H1 (cell line): ENCODE measurements around the gene LUZP1. TPM values are rescaled to one million over a fixed set of nuclear protein-coding genes. Genes with fewer than 3 reads are reported as not detected.

ENCODE experiments used
- CTCF ChIA-PET: fragments of 300-600 bp; sonication (Branson Sonifier 250); formaldehyde crosslinking; loops from one replicate; lab custom pipeline; 2021; ENCODE audit not compliant: partially characterized antibody; lab: Charles Lee
- POLR2A ChIA-PET: fragments of 300-600 bp; sonication (Branson Sonifier 250); formaldehyde crosslinking; loops from one replicate; lab custom pipeline; 2021; ENCODE audit warnings: inconsistent platforms; ENCODE audit not compliant: partially characterized antibody; lab: Charles Lee
- DNase-seq, 2 experiments: peaks; one replicate each; pipeline versions ENCODE4 v3.0.0 to v3.0.0-alpha.2; 2010 to 2022; ENCODE audit warnings: low spot score in 2 of 2, low read depth in 1 of 2, mixed read lengths in 1 of 2
- FAIRE-seq: peaks from 2 replicates; lab custom pipeline; 2011; peaks lifted over from hg19 to GRCh38; lab: Jason Lieb, UNC
- H2AFZ ChIP-seq: 2 replicates; pipeline ENCODE4 v1.8.1; 2012; ENCODE audit warnings: low read length, inconsistent platforms
- H2AK5ac ChIP-seq: 2 replicates; pipeline ENCODE4 v1.6.1; 2013; ENCODE audit warnings: low read depth, low read length
- H2BK120ac ChIP-seq: replicated peaks from 2 replicates; pipeline ENCODE3; 2013; ENCODE audit warnings: low read depth, low read length, inconsistent platforms
- H2BK12ac ChIP-seq: 2 replicates; pipeline ENCODE4 v1.6.1; 2013; ENCODE audit warnings: low read depth, low read length
- H2BK15ac ChIP-seq: 2 replicates; pipeline ENCODE4 v1.6.1; 2013; ENCODE audit warnings: low read length
- H2BK20ac ChIP-seq: 2 replicates; pipeline ENCODE4 v1.6.1; 2013; ENCODE audit warnings: low read length
- H2BK5ac ChIP-seq: 2 replicates; pipeline ENCODE4 v1.6.1; 2013; ENCODE audit warnings: low read depth, low read length
- H3K14ac ChIP-seq: 2 replicates; pipeline ENCODE4 v1.6.1; 2013; ENCODE audit warnings: inconsistent platforms; ENCODE audit not compliant: insufficient read length
- H3K18ac ChIP-seq: 2 replicates; pipeline ENCODE4 v1.6.1; 2013; ENCODE audit warnings: low read length; ENCODE audit errors: extremely low read depth
- H3K23ac ChIP-seq: 2 replicates; pipeline ENCODE4 v1.6.1; 2013; ENCODE audit warnings: inconsistent platforms; ENCODE audit not compliant: insufficient read length
- H3K23me2 ChIP-seq: 2 replicates; pipeline ENCODE4 v1.6.1; 2013; ENCODE audit warnings: low read depth, low read length
- H3K27ac ChIP-seq: 2 replicates; pipeline ENCODE4 v1.6.1; 2011; ENCODE audit warnings: low read depth, low read length, inconsistent platforms
- H3K27me3 ChIP-seq, 4 experiments: replicated peaks in 1 of 4; 1 replicate in 1 of 4; 2 replicates in 3 of 4; pipeline versions ENCODE4 v1.6.1 to v1.8.1; 2011 to 2013; ENCODE audit warnings: low read length in 3 of 4, mild to moderate bottlenecking in 3 of 4, inconsistent platforms in 2 of 4, mixed read lengths in 2 of 4, moderate library complexity in 1 of 4; ENCODE audit not compliant: control insufficient read depth in 3 of 4, insufficient read depth in 3 of 4; ENCODE audit errors: extremely low read depth in 1 of 4
- H3K36me3 ChIP-seq, 4 experiments: 2 replicates each; pipeline versions ENCODE4 v1.6.1 to v1.8.1; 2011 to 2013; ENCODE audit warnings: mild to moderate bottlenecking in 4 of 4, low read length in 3 of 4, moderate library complexity in 2 of 4, control low read depth in 1 of 4, inconsistent platforms in 1 of 4; ENCODE audit not compliant: insufficient read depth in 4 of 4, control insufficient read depth in 2 of 4
- H3K4ac ChIP-seq: replicated peaks from 2 replicates; pipeline ENCODE3; 2013; ENCODE audit warnings: low read length, low read depth, mixed read lengths, inconsistent platforms; ENCODE audit not compliant: insufficient read length
- H3K4me1 ChIP-seq, 4 experiments: replicated peaks in 1 of 4; 1 replicate in 1 of 4; 2 replicates in 3 of 4; pipeline versions ENCODE4 v1.6.1 to v1.8.1; 2011 to 2013; ENCODE audit warnings: low read length in 3 of 4, inconsistent platforms in 2 of 4, mixed read lengths in 1 of 4; ENCODE audit not compliant: insufficient read depth in 4 of 4, control insufficient read depth in 3 of 4
- H3K4me2 ChIP-seq, 2 experiments: 2 replicates each; pipeline versions ENCODE4 v1.6.1 to v1.8.1; 2011 to 2013; ENCODE audit warnings: low read depth in 2 of 2, low read length in 2 of 2, control low read depth in 1 of 2, inconsistent platforms in 1 of 2, mild to moderate bottlenecking in 1 of 2; ENCODE audit not compliant: insufficient read depth in 1 of 2
- H3K4me3 ChIP-seq, 4 experiments: fragments of 200-600, 300-600 bp in 1 of 4; sonication (generic), shearing (Covaris generic), sonication (Bioruptor Twin) in 1 of 4; 2 replicates each; pipeline versions ENCODE4 v1.5.1 to v1.8.1; 2011 to 2016; ENCODE audit warnings: low read length in 4 of 4, low read depth in 3 of 4, control low read depth in 2 of 4, inconsistent platforms in 2 of 4, mild to moderate bottlenecking in 2 of 4, mixed read lengths in 1 of 4, moderate library complexity in 1 of 4; ENCODE audit not compliant: insufficient read depth in 2 of 4; ENCODE audit errors: extremely low read depth in 1 of 4
- H3K56ac ChIP-seq: replicated peaks from 2 replicates; pipeline ENCODE3; 2013; ENCODE audit warnings: low read depth, mild to moderate bottlenecking, mixed read lengths, low read length, inconsistent platforms; ENCODE audit not compliant: insufficient read length
- H3K79me1 ChIP-seq: 2 replicates; pipeline ENCODE4 v1.6.1; 2013; ENCODE audit warnings: low read depth, low read length, control low read depth
- H3K79me2 ChIP-seq, 2 experiments: 2 replicates each; pipeline versions ENCODE4 v1.6.1 to v1.8.1; 2012 to 2013; ENCODE audit warnings: low read length in 2 of 2, mild to moderate bottlenecking in 2 of 2, inconsistent platforms in 1 of 2; ENCODE audit not compliant: insufficient read depth in 2 of 2, control insufficient read depth in 1 of 2
- H3K9ac ChIP-seq, 4 experiments: replicated peaks in 1 of 4; 1 replicate in 1 of 4; 2 replicates in 3 of 4; pipeline versions ENCODE4 v1.6.1 to v1.8.1; 2011 to 2013; ENCODE audit warnings: low read depth in 3 of 4, low read length in 3 of 4, control low read depth in 2 of 4, mild to moderate bottlenecking in 2 of 4, moderate library complexity in 2 of 4, inconsistent platforms in 1 of 4; ENCODE audit errors: extremely low read depth in 1 of 4
- H3K9me3 ChIP-seq, 2 experiments: 2 replicates each; pipeline versions ENCODE4 v1.6.1 to v1.8.1; 2012 to 2013; ENCODE audit warnings: mild to moderate bottlenecking in 2 of 2, moderate library complexity in 2 of 2, control low read depth in 1 of 2, inconsistent platforms in 1 of 2, low read depth in 1 of 2, low read length in 1 of 2, mixed read lengths in 1 of 2; ENCODE audit not compliant: insufficient read depth in 2 of 2
- H4K20me1 ChIP-seq, 2 experiments: replicated peaks in 1 of 2; 2 replicates each; pipeline versions ENCODE3 to v1.8.1; 2011 to 2013; ENCODE audit warnings: inconsistent platforms in 2 of 2, low read length in 2 of 2, mild to moderate bottlenecking in 1 of 2; ENCODE audit not compliant: insufficient read depth in 2 of 2, control insufficient read depth in 1 of 2
- H4K5ac ChIP-seq: 2 replicates; pipeline ENCODE4 v1.6.1; 2013; ENCODE audit warnings: low read length, low read depth, mixed read lengths, inconsistent platforms; ENCODE audit not compliant: insufficient read length
- H4K8ac ChIP-seq: 2 replicates; pipeline ENCODE4 v1.8.0; 2013; ENCODE audit warnings: mild to moderate bottlenecking, moderate library complexity, low read length, inconsistent platforms; ENCODE audit not compliant: insufficient read depth; ENCODE audit errors: extremely low read depth
- H4K91ac ChIP-seq: replicated peaks from 2 replicates; pipeline ENCODE3; 2013; ENCODE audit warnings: low read length, mixed read lengths, inconsistent platforms; ENCODE audit not compliant: insufficient read length
- CTCF ChIP-seq, 3 experiments: IDR thresholded peaks; 1 replicate in 2 of 3; 2 replicates in 1 of 3; pipeline versions ENCODE4 v1.5.1 to v1.6.1; 2011; ENCODE audit warnings: low read length in 3 of 3, mild to moderate bottlenecking in 3 of 3, inconsistent platforms in 2 of 3, low read depth in 1 of 3, moderate library complexity in 1 of 3; ENCODE audit not compliant: insufficient read depth in 1 of 3; ENCODE audit errors: control extremely low read depth in 1 of 3
- KDM4A ChIP-seq: IDR thresholded peaks from one replicate; pipeline ENCODE4 v1.7.1; 2012; ENCODE audit warnings: low read depth, mild to moderate bottlenecking, moderate library complexity, low read length, inconsistent platforms; ENCODE audit not compliant: severe bottlenecking
- RAD21 ChIP-seq, 2 experiments: IDR thresholded peaks in 1 of 2; conservative IDR thresholded peaks in 1 of 2; 2 replicates each; pipeline ENCODE4 v1.6.1; 2011; ENCODE audit warnings: low read depth in 2 of 2, low read length in 2 of 2, improper control_type of control experiment in 1 of 2, inconsistent platforms in 1 of 2, mild to moderate bottlenecking in 1 of 2, moderate library complexity in 1 of 2
- SIRT6 ChIP-seq: IDR thresholded peaks from one replicate; pipeline ENCODE4 v1.7.1; 2012; ENCODE audit warnings: low read length, inconsistent platforms
- TBP ChIP-seq: IDR thresholded peaks from 2 replicates; pipeline ENCODE4 v1.6.1; 2011; ENCODE audit warnings: low read depth, low read length, improper control_type of control experiment
- YY1 ChIP-seq: IDR thresholded peaks from 2 replicates; pipeline ENCODE4 v1.6.1; 2011; ENCODE audit warnings: low read depth, mild to moderate bottlenecking, low read length
- WGBS, 2 experiments: shearing (Covaris generic) in 1 of 2; methylation state at CpG; one replicate each; pipeline versions ENCODE4 v1.1.6 to v1.1.7; 2013 to 2015; ENCODE audit warnings: low lambda C conversion rate in 2 of 2, mixed read lengths in 2 of 2, inconsistent platforms in 1 of 2, low coverage in 1 of 2, missing lambda C conversion rate in 1 of 2; ENCODE audit not compliant: insufficient replicate concordance in 2 of 2, insufficient coverage in 1 of 2, insufficient read length in 1 of 2; ENCODE audit errors: extremely low coverage in 1 of 2, missing lambda C conversion rate in 1 of 2; 5-methylcytosine and 5-hydroxymethylcytosine counted together
- polyA plus RNA-seq, 7 experiments: library from polyadenylated mRNA; depleted of rRNA in 3 of 7; stranded (reverse) in 5 of 7; unstranded in 2 of 7; fragments of >200 nt in 5 of 7; fragments of 200-250 nt in 2 of 7; gene quantifications; 1 replicate in 5 of 7; 2 replicates in 1 of 7; 4 replicates in 1 of 7; pipeline versions ENCODE4 v1.2.1 to v1.2.3, GENCODE V29; 2011 to 2013; ENCODE audit warnings: missing spikeins in 2 of 7, mixed read lengths in 2 of 7
- total RNA-seq: library from RNA; stranded (reverse); fragmentation: NEBNext Ultra II Directional; extraction: Animal tissue kit (Norgen Biotek cat#: 25700); gene quantifications from 2 replicates; pipeline ENCODE4 v1.2.1, GENCODE V29; 2021

The LUZP1 gene
- total and polyA plus RNA-seq, 2 of the 8 experiments (the other 6 are each of a cell fraction or from before 2014, with no cell fraction given): 14.0 to 60.5 TPM

- Histone ChIP-seq H2AFZ (no peak overlapping the region), H4K20me1 (no peaks in the 10 kb centered on the region), H3K79me1 (no peaks in the 10 kb centered on the region), H2BK15ac (no peak overlapping the region), H3K4ac (no peak overlapping the region), H3K14ac (no peak overlapping the region), H3K4me2 (no peak overlapping the region), H3K4me3 (no peak overlapping the region), H3K27me3 (peaks cover 0 to under 1% (median 0%) of the 10 kb centered on the region in 4 experiments; a peak in 1 of 7 replicates), H2BK12ac (no peak overlapping the region), H3K23me2 (no peaks in the 10 kb centered on the region), H3K79me2 (no peaks in the 10 kb centered on the region), H3K9me3 (no peaks in the 10 kb centered on the region), H3K9ac (no peak overlapping the region), H4K8ac (no peak overlapping the region), H2BK20ac (no peak overlapping the region), H3K36me3 (no peaks in the 10 kb centered on the region), H3K4me1 (no peaks in the 10 kb centered on the region), H2BK120ac (no peak overlapping the region), H4K91ac (no peak overlapping the region), H3K18ac (no peak overlapping the region), H3K27ac (no peak overlapping the region), H3K23ac (no peak overlapping the region), H3K56ac (no peak overlapping the region), H2AK5ac (no peak overlapping the region), H2BK5ac (no peak overlapping the region), H4K5ac (no peak overlapping the region)
- DNase-seq: peak; percentile 57 to 69
- ChIA-PET POLR2A (interaction anchor here (0.6 to 3.7 kb wide), 10 partner anchors 16 to 165 kb away, joined by 3 to 21 read pairs (median 3); partner anchors contain the start of genes KDM1A and LUZP1), CTCF (interaction anchor here (0.5 to 27.4 kb wide), 57 partner anchors 9 to 496 kb away, joined by 3 to 705 read pairs (median 4); partner anchors contain the start of genes HTR1D, LACTBL1 and LUZP1)
- WGBS, 2 experiments: 28% methylated on average over 10 of the region's 10 CpGs; no CpG with 5 or more reads in 1 of the 2 experiments
- no peak for FAIRE-seq
- no peak for TF ChIP-seq KDM4A
- peak; percentile 53; the same call in 1 of the 2 replicates for TF ChIP-seq TBP
- TF ChIP-seq SIRT6: no peak
- peak; percentile 93 to 94 for TF ChIP-seq RAD21 (IDR thresholded peaks at IDR 0.05 in 1 of 2, conservative IDR thresholded peaks at IDR 0.05 in 1 of 2; ENCODE audit: low read depth in 2 of 2, low read length in 2 of 2)
- peak; percentile 36 to 86 (median 63) for TF ChIP-seq CTCF (IDR thresholded peaks at IDR 0.05; ENCODE audit: control extremely low read depth in 1 of 3, insufficient read depth in 1 of 3, low read depth in 1 of 3, low read length in 3 of 3)
- 0 out of 2 replicates have a peak, but pooled peaks have one; percentile 33 for TF ChIP-seq YY1
These were observed 15.7 kb upstream of the LUZP1 start for GRCh38 chr1:23184212-23184934.
